ENCODE results near the gene SLMAP. TPM values are rescaled to one million over a fixed set of nuclear protein-coding genes. Genes with fewer than 3 reads are reported as not detected.

The SLMAP gene
- total RNA-seq, 1 donor from 2014 or later: 116 TPM

GRCh38 chr3:57729334-57730045 lies 26.6 kb upstream of the SLMAP start:
- no peaks in the 10 kb centered on the region for H3K4me1 Mint-ChIP-seq (ENCODE audit: low read depth)
- H3K4me3 Mint-ChIP-seq (ENCODE audit: unreplicated experiment): no peak overlapping the region
- no peak overlapping the region for H3K27ac Mint-ChIP-seq (ENCODE audit: unreplicated experiment)
- peaks cover 3% of the 10 kb centered on the region for H3K27me3 Mint-ChIP-seq (ENCODE audit: low read depth)
- TF ChIP-seq CTCF (IDR thresholded peaks at IDR 0.05): no peak
- DNase-seq (ENCODE audit: low spot score): no peak
- no peaks in the 10 kb centered on the region for H3K36me3 Mint-ChIP-seq (ENCODE audit: low read depth)
- no peaks in the 10 kb centered on the region for H3K9me3 Mint-ChIP-seq (ENCODE audit: low read depth)

- H3K36me3 Mint-ChIP-seq (ENCODE audit: low read depth): no peaks in the 10 kb centered on the region
- H3K9me3 Mint-ChIP-seq (ENCODE audit: low read depth): no peaks in the 10 kb centered on the region
- no peak overlapping the region for H3K27ac Mint-ChIP-seq (ENCODE audit: unreplicated experiment)
- no peak for DNase-seq (ENCODE audit: low spot score)
- H3K4me1 Mint-ChIP-seq (ENCODE audit: low read depth): no peaks in the 10 kb centered on the region
- TF ChIP-seq CTCF (IDR thresholded peaks at IDR 0.05): no peak
- H3K27me3 Mint-ChIP-seq (ENCODE audit: low read depth): no peaks in the 10 kb centered on the region
- no peak overlapping the region for H3K4me3 Mint-ChIP-seq (ENCODE audit: unreplicated experiment)
Observed at GRCh38 chr3:57730682-57731081, 25.4 kb upstream of the SLMAP start.

GRCh38 chr3:57731311-57731710 lies 24.8 kb upstream of the SLMAP start:
- Mint-ChIP-seq H3K9me3 (ENCODE audit: low read depth) (no peaks in the 10 kb centered on the region), H3K27ac (ENCODE audit: unreplicated experiment) (no peak overlapping the region), H3K4me3 (ENCODE audit: unreplicated experiment) (no peak overlapping the region), H3K36me3 (ENCODE audit: low read depth) (no peaks in the 10 kb centered on the region), H3K4me1 (ENCODE audit: low read depth) (no peaks in the 10 kb centered on the region), H3K27me3 (ENCODE audit: low read depth) (no peaks in the 10 kb centered on the region)
- no peak for TF ChIP-seq CTCF (IDR thresholded peaks at IDR 0.05)
- DNase-seq (ENCODE audit: low spot score): no peak

- no peak overlapping the region for H3K27ac Mint-ChIP-seq (ENCODE audit: unreplicated experiment)
- no peak for DNase-seq (ENCODE audit: low spot score)
- H3K9me3 Mint-ChIP-seq (ENCODE audit: low read depth): no peaks in the 10 kb centered on the region
- no peaks in the 10 kb centered on the region for H3K36me3 Mint-ChIP-seq (ENCODE audit: low read depth)
- TF ChIP-seq CTCF (IDR thresholded peaks at IDR 0.05): no peak
- H3K27me3 Mint-ChIP-seq (ENCODE audit: low read depth): no peaks in the 10 kb centered on the region
- no peak overlapping the region for H3K4me3 Mint-ChIP-seq (ENCODE audit: unreplicated experiment)
- H3K4me1 Mint-ChIP-seq (ENCODE audit: low read depth): no peaks in the 10 kb centered on the region
Observed at GRCh38 chr3:57733790-57734189, 22.3 kb upstream of the SLMAP start.

- no peak overlapping the region for H3K4me3 Mint-ChIP-seq (ENCODE audit: unreplicated experiment)
- H3K4me1 Mint-ChIP-seq (ENCODE audit: low read depth): no peaks in the 10 kb centered on the region
- H3K9me3 Mint-ChIP-seq (ENCODE audit: low read depth): no peaks in the 10 kb centered on the region
- H3K27me3 Mint-ChIP-seq (ENCODE audit: low read depth): no peaks in the 10 kb centered on the region
- TF ChIP-seq CTCF (IDR thresholded peaks at IDR 0.05): no peak
- no peaks in the 10 kb centered on the region for H3K36me3 Mint-ChIP-seq (ENCODE audit: low read depth)
- DNase-seq (ENCODE audit: low spot score): no peak
- H3K27ac Mint-ChIP-seq (ENCODE audit: unreplicated experiment): no peak overlapping the region
Observed at GRCh38 chr3:57735405-57735804, 20.7 kb upstream of the SLMAP start.

Data from chondrocyte (in vitro differentiated cells).